Right lobe of liver (tissue), 4 donors: ENCODE measurements around the gene IL27RA.

Experiments used
- CTCF ChIP-seq, 4 donors: fragments of 200-600 bp in 3 of 4; fragments of 450-650 bp in 1 of 4; IDR thresholded peaks; one replicate each; pipeline versions ENCODE4 v1.5.1 to v1.8.0; 2016 to 2022; ENCODE audit warnings: antibody characterized with exemption in 4 of 4, mild to moderate bottlenecking in 2 of 4
- POLR2A ChIP-seq: fragments of 450-650 bp; IDR thresholded peaks from one replicate; pipeline ENCODE4 v1.6.1; 2017; ENCODE audit warnings: antibody characterized with exemption, mild to moderate bottlenecking
- donor health status: DM: no; HTN: no; CAD: no.
- donor health status: DM: no; HTN: no; CAD: no.
- donor health status: DM: no; HTN: yes; CAD: no.

GRCh38 chr19:14072535-14073260, 41.1 kb downstream of the IL27RA start, which contains the start of gene MISP3:
- TF ChIP-seq CTCF (IDR thresholded peaks at IDR 0.05) (no peak), POLR2A (no peak)
